ENCODE measurements around the gene MAP2K5.

MAP2K5 gene

GRCh38 chr15:67542420-67543347 lies at the start of gene MAP2K5 (continued):
- TF ChIP-seq ZNF518A (tag by site-specific recombination; conservative IDR thresholded peaks at IDR 0.05; ENCODE audit: low read depth) (peak; percentile 78), YY1 (tag by site-specific recombination; IDR thresholded peaks at IDR 0.05) (peak; percentile 94), ZFP69B (tag by site-specific recombination; IDR thresholded peaks at IDR 0.05) (no peak; the same call in 1 of the 2 replicates), ZNF596 (tag by site-specific recombination; IDR thresholded peaks at IDR 0.05) (peak; percentile 12; the same call in 1 of the 2 replicates), ZNF580 (tag by site-specific recombination; IDR thresholded peaks at IDR 0.05) (peak; percentile 59), ZNF677 (tag by site-specific recombination; IDR thresholded peaks at IDR 0.05) (0 out of 2 replicates have a peak, but pooled peaks have one; percentile 12), KLF8 (tag by site-specific recombination; IDR thresholded peaks at IDR 0.05) (peak; percentile 65; the same call in 1 of the 2 replicates), GLI4 (tag by site-specific recombination; IDR thresholded peaks at IDR 0.05) (0 out of 2 replicates have a peak, but pooled peaks have one; percentile 38), ZNF449 (tag by site-specific recombination; IDR thresholded peaks at IDR 0.05) (0 out of 2 replicates have a peak, but pooled peaks have one; percentile 16), ZNF548 (tag by site-specific recombination; IDR thresholded peaks at IDR 0.05) (no peak), ZNF391 (tag by site-specific recombination; IDR thresholded peaks at IDR 0.05; ENCODE audit: borderline replicate concordance, low read depth) (0 out of 2 replicates have a peak, but pooled peaks have one; percentile 29), ZNF292 (tag by site-specific recombination; IDR thresholded peaks at IDR 0.05; ENCODE audit: borderline replicate concordance, low read depth) (no peak), ZNF2 (tag by site-specific recombination; IDR thresholded peaks at IDR 0.05) (peak; percentile 46; the same call in 1 of the 2 replicates), ZFHX2 (tag by site-specific recombination; conservative IDR thresholded peaks at IDR 0.05) (peak; percentile 86), ZNF324 (tag by site-specific recombination; IDR thresholded peaks at IDR 0.05) (peak; percentile 70; the same call in 1 of the 2 replicates), ZBTB26 (tag by site-specific recombination; optimal IDR thresholded peaks at IDR 0.05) (peak; percentile 87), ZNF280D (tag by site-specific recombination; IDR thresholded peaks at IDR 0.05) (no peak), SP2 (tag by site-specific recombination; IDR thresholded peaks at IDR 0.05) (peak; percentile 72), KLF10 (tag by site-specific recombination; IDR thresholded peaks at IDR 0.05) (peak; percentile 47), ZNF501 (tag by site-specific recombination; IDR thresholded peaks at IDR 0.05) (peak; percentile 58), ZNF561 (tag by site-specific recombination; IDR thresholded peaks at IDR 0.05; ENCODE audit: borderline replicate concordance) (peak; percentile 9; the same call in 1 of the 2 replicates), ZNF114 (tag by site-specific recombination; IDR thresholded peaks at IDR 0.05) (no peak), ZBTB7A (tag by site-specific recombination; IDR thresholded peaks at IDR 0.05; ENCODE audit: low read depth) (peak; percentile 76; the same call in 1 of the 2 replicates)
